DMS53 treated with DMSO at 0.1 percent for 48 hours (cell line): ENCODE measurements around the gene PPM1E.
"Not testable (repeated sequence)": the region's sequence is repeated elsewhere in the genome, so short reads cannot be mapped to it uniquely, and the experiment has no call there.

Source experiments
- DNase-seq: peaks from one replicate; lab custom pipeline; 2025; ENCODE audit not compliant: unreplicated experiment; lab: John Stamatoyannopoulos, UW

The PPM1E gene

GRCh38 chr17:58755577-58756245 is at the start of gene PPM1E:
TSS of gene PPM1E (plus strand) at chr17:58755854.
- DNase-seq = peak; percentile 59

GRCh38 chr17:58706351-58707140 is 49.1 kb upstream of the PPM1E start:
- no peak for DNase-seq

- DNase-seq = peak; percentile 45
These were observed 44.6 kb upstream of the PPM1E start for GRCh38 chr17:58710948-58711552.

GRCh38 chr17:58722274-58722673 is 33.4 kb upstream of the PPM1E start:
- DNase-seq = no peak

- DNase-seq = no peak
These were observed 33.0 kb upstream of the PPM1E start for GRCh38 chr17:58722696-58723095.

- no peak for DNase-seq
These were observed 26.9 kb upstream of the PPM1E start for GRCh38 chr17:58728798-58729197.

- DNase-seq = no peak
These were observed 24.7 kb upstream of the PPM1E start for GRCh38 chr17:58730937-58731336.

- DNase-seq = no peak
These were observed 21.6 kb upstream of the PPM1E start for GRCh38 chr17:58734040-58734439.

GRCh38 chr17:58734811-58735210 is 20.8 kb upstream of the PPM1E start:
- DNase-seq = no peak

- no peak for DNase-seq
These were observed 14.5 kb upstream of the PPM1E start for GRCh38 chr17:58741121-58741625.

- DNase-seq = no peak
These were observed 8.0 kb upstream of the PPM1E start for GRCh38 chr17:58747674-58748073.

- not testable (repeated sequence) for DNase-seq
These were observed 6.0 kb upstream of the PPM1E start for GRCh38 chr17:58749627-58750026.

GRCh38 chr17:58753026-58753425 is 2.6 kb upstream of the PPM1E start:
- no peak for DNase-seq

GRCh38 chr17:58755269-58755576 is 431 bp upstream of the PPM1E start:
- DNase-seq = no peak

GRCh38 chr17:58756246-58757161 is 850 bp downstream of the PPM1E start:
- no peak for DNase-seq

- no peak for DNase-seq
These were observed 1.5 kb downstream of the PPM1E start for GRCh38 chr17:58757162-58757613.

GRCh38 chr17:58758890-58759289 is 3.2 kb downstream of the PPM1E start:
- DNase-seq = no peak

- DNase-seq = no peak
These were observed 3.9 kb downstream of the PPM1E start for GRCh38 chr17:58759522-58759921.

GRCh38 chr17:58760248-58760647 is 4.6 kb downstream of the PPM1E start:
- DNase-seq = no peak

GRCh38 chr17:58763263-58763662 is 7.6 kb downstream of the PPM1E start:
- no peak for DNase-seq

- DNase-seq = peak; percentile 19
These were observed 8.7 kb downstream of the PPM1E start for GRCh38 chr17:58764373-58764772.
